Activated naive CD4-positive, alpha-beta T cell treated with anti-CD3 and anti-CD28 coated beads, Interleukin-2, amount 50 U/mL, for 24 hours (primary cell): ENCODE data around the gene PCDHB15.
"Not testable (repeated sequence)": the region's sequence is repeated elsewhere in the genome, so short reads cannot be mapped to it uniquely, and the experiment has no call there.

ENCODE experiments used
- H3K27ac Mint-ChIP-seq: one replicate; pipeline ENCODE4 v1.8.0; 2021; ENCODE audit warnings: mild to moderate bottlenecking, mixed read lengths
- H3K27me3 Mint-ChIP-seq: one replicate; pipeline ENCODE4 v1.8.0; 2021; ENCODE audit warnings: mixed read lengths
- H3K36me3 Mint-ChIP-seq: one replicate; pipeline ENCODE4 v1.8.0; 2021; ENCODE audit warnings: mixed read lengths
- H3K4me1 Mint-ChIP-seq: one replicate; pipeline ENCODE4 v1.8.0; 2021; ENCODE audit warnings: mixed read lengths
- H3K4me3 Mint-ChIP-seq: one replicate; pipeline ENCODE4 v1.8.0; 2021; ENCODE audit warnings: mild to moderate bottlenecking, mixed read lengths
- H3K9me3 Mint-ChIP-seq: one replicate; pipeline ENCODE4 v1.8.0; 2021; ENCODE audit warnings: mixed read lengths

Gene PCDHB15

DNA sequence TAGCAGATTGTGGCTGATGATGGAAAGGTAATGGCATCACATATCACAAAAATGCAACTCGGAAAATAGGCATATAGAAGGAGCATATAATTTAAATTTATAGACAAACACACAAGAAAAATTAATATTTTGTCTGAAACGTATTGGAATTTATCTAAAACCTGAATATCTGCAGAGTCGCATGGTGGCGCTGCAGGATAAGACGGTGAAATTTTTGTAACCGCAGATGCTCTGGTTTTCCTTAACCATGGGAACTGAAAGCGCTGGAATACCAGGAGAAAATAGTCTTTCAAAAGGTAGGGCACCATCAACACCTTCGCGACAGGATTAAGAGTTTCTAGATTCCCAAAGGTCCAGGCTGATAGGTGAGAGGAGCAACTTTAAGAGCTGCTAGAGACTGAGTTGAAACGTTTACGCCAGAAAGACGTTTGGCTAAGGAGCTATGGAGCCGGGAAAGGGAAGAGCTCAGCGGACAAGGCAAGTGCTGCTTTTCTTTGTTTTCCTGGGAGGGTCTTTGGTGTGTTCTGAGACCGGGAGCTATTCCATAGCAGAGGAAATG lies 11.0 kb upstream of the PCDHB15 start:
- peaks cover 31% of the 10 kb centered on the region for H3K27me3 Mint-ChIP-seq

DNA sequence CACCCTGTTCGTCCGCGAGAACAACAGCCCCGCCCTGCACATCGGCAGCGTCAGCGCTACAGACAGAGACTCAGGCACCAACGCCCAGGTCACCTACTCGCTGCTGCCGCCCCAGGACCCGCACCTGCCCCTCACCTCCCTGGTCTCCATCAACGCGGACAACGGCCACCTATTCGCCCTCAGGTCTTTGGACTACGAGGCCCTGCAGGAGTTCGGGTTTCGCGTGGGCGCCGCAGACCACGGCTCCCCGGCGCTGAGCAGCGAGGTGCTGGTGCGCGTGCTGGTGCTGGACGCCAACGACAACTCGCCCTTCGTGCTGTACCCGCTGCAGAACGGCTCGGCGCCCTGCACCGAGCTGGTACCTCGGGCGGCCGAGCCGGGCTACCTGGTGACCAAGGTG lies 9.3 kb upstream of the PCDHB15 start:
- not testable (repeated sequence) for H3K4me1 Mint-ChIP-seq, H3K4me3 Mint-ChIP-seq, H3K27ac Mint-ChIP-seq
- Mint-ChIP-seq H3K9me3 (peaks cover 50% of the 10 kb centered on the region), H3K27me3 (peaks cover 45% of the 10 kb centered on the region), H3K36me3 (peaks cover 12% of the 10 kb centered on the region)

More for the DNA sequence above, 11.0 kb upstream of the PCDHB15 start:
- no peaks in the 10 kb centered on the region for H3K4me1 Mint-ChIP-seq
- H3K27ac Mint-ChIP-seq = no peak overlapping the region
- peaks cover 39% of the 10 kb centered on the region for H3K9me3 Mint-ChIP-seq
- H3K4me3 Mint-ChIP-seq = no peak overlapping the region
- H3K36me3 Mint-ChIP-seq = peaks cover 7% of the 10 kb centered on the region

DNA sequence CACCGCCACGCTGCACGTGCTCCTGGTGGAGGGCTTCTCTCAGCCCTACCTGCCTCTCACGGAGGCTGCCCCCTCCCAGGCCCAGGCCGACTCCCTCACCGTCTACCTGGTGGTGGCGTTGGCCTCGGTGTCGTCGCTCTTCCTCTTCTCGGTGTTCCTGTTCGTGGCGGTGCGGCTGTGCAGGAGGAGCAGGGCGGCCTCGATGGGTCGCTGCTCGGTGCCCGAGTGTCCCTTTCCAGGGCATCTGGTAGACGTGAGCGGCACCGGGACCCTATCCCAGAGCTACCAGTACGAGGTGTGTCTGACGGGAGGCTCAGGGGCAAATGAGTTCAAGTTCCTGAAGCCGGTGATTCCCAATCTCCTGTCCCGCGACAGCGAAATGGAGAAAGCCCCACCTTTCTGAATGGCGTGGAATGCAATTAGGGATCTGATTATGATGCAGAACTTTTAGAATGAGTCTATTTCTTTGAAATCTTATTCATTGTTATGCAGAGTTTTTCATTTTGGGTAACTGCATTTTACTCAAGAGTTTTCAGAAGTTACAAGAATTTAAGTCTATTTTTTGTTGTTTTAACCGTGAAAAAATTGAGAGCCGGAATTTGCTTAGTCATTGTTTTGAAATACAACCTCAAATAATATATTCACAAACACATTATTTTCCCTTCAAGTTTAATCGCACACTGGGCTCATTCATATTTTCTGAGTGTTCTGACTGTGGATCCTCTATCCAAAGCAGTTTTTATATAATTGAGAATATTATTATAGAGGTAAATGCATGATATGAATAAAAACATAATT lies 8.5 kb upstream of the PCDHB15 start:
- Mint-ChIP-seq H3K9me3 (peaks cover 43% of the 10 kb centered on the region), H3K36me3 (peaks cover 12% of the 10 kb centered on the region), H3K27me3 (peaks cover 47% of the 10 kb centered on the region), H3K27ac (no peak overlapping the region), H3K4me3 (peak overlapping the region; percentile 61), H3K4me1 (no peaks in the 10 kb centered on the region)

DNA sequence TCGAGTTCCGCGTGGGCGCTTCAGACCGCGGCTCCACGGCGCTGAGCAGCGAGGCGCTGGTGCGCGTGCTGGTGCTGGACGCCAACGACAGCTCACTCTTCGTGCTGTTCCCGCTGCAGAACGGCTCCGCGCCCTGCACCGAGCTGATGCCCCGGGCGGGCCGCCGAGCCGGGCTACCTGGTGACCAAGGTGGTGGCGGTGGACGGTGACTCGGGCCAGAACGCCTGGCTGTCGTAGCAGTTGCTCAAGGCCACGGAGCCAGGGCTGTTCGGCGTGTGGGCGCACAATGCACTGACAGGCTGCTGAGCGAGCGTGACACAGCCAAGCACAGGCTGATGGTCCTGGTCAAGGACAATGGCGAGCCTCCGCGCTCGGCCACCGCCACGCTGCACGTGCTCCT lies 3.7 kb upstream of the PCDHB15 start:
- no peak overlapping the region for H3K4me3 Mint-ChIP-seq
- H3K36me3 Mint-ChIP-seq = peaks cover 25% of the 10 kb centered on the region
- H3K27ac Mint-ChIP-seq = no peak overlapping the region
- H3K27me3 Mint-ChIP-seq = peaks cover 48% of the 10 kb centered on the region
- peaks cover 39% of the 10 kb centered on the region for H3K9me3 Mint-ChIP-seq
- H3K4me1 Mint-ChIP-seq = no peaks in the 10 kb centered on the region

DNA sequence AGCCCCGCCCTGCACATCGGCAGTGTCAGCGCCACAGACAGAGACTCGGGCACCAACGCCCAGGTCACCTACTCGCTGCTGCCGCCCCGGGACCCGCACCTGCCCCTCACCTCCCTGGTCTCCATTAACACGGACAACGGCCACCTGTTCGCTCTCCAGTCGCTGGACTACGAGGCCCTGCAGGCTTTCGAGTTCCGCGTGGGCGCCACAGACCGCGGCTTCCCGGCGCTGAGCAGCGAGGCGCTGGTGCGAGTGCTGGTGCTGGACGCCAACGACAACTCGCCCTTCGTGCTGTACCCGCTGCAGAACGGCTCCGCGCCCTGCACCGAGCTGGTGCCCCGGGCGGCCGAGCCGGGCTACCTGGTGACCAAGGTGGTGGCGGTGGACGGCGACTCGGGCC lies 1.8 kb downstream of the PCDHB15 start:
- H3K27ac Mint-ChIP-seq, H3K4me3 Mint-ChIP-seq, H3K4me1 Mint-ChIP-seq: not testable (repeated sequence)
- H3K36me3 Mint-ChIP-seq = peaks cover 21% of the 10 kb centered on the region
- peaks cover 22% of the 10 kb centered on the region for H3K27me3 Mint-ChIP-seq
- H3K9me3 Mint-ChIP-seq = peaks cover 35% of the 10 kb centered on the region

DNA sequence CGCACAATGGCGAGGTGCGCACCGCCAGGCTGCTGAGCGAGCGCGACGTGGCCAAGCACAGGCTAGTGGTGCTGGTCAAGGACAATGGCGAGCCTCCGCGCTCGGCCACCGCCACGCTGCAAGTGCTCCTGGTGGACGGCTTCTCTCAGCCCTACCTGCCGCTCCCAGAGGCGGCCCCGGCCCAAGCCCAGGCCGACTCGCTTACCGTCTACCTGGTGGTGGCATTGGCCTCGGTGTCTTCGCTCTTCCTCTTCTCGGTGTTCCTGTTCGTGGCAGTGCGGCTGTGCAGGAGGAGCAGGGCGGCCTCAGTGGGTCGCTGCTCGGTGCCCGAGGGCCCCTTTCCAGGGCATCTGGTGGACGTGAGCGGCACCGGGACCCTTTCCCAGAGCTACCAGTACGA lies 2.2 kb downstream of the PCDHB15 start:
- Mint-ChIP-seq H3K9me3 (peaks cover 35% of the 10 kb centered on the region), H3K36me3 (peaks cover 20% of the 10 kb centered on the region), H3K27me3 (peaks cover 19% of the 10 kb centered on the region)
- H3K4me1 Mint-ChIP-seq, H3K27ac Mint-ChIP-seq, H3K4me3 Mint-ChIP-seq: not testable (repeated sequence)

DNA sequence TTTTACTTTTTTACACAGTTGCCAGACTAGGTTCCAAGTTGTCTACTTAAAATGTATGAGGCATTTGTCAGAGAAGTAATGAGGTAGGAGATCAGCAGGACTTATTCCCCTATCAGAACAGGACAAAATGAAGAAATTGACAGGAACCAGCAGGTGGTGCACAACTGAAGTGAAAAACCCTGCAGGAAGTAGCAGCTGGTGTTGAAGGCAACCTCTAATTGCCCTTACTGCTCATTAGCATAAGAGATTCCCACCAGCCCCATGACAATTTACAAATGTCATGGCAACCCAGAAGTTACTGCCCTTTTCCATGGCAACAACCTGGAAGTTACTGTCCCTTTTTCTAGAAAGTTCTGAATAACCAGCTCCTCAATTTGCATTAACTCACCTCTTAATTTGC lies 5.4 kb downstream of the PCDHB15 start:
- peaks cover 5% of the 10 kb centered on the region for H3K27me3 Mint-ChIP-seq
- peaks cover 16% of the 10 kb centered on the region for H3K36me3 Mint-ChIP-seq
- H3K9me3 Mint-ChIP-seq = peaks cover 24% of the 10 kb centered on the region
- H3K4me1 Mint-ChIP-seq = no peaks in the 10 kb centered on the region
- H3K27ac Mint-ChIP-seq = no peak overlapping the region
- no peak overlapping the region for H3K4me3 Mint-ChIP-seq

DNA sequence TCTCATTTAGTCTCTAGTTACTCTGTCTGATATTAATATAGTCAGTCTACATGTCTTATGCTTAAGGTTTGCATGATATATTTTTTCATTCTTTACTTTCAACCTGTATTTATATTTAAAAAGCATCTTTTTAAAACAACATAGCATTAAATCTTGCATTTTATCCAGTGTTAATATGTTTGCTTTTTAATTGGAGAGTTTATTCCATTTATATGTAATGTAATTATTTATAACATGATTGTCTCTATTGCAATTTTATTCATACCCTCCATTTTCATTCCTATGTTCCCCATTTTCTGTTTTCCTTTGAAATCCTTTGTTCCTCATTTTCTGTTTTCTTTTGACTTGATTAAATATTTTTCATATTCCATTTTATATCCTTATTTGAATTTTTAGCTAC lies 13.3 kb downstream of the PCDHB15 start:
- Mint-ChIP-seq H3K27ac (no peak overlapping the region), H3K9me3 (peaks cover 14% of the 10 kb centered on the region), H3K36me3 (peaks cover 26% of the 10 kb centered on the region), H3K4me3 (no peak overlapping the region), H3K27me3 (no peaks in the 10 kb centered on the region), H3K4me1 (no peaks in the 10 kb centered on the region)

DNA sequence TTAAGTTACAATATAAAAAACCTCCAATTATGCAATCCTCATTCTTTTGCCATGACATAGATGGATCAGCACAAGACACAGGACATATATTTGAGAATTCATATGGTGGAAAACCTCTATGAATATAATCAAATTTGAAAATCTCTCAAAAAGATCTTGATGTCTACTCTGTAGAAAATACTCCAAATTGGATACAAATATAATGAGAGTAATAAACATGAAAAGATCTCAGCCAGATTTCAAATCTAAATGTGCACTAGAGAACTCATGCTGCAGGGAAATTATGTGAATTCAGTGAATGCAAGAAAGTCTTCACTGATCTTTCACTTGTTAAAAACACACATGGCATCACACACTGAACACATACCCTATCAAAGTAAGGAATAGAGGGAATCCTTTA lies 13.8 kb downstream of the PCDHB15 start:
- peaks cover 27% of the 10 kb centered on the region for H3K36me3 Mint-ChIP-seq
- H3K9me3 Mint-ChIP-seq = peaks cover 14% of the 10 kb centered on the region
- no peaks in the 10 kb centered on the region for H3K27me3 Mint-ChIP-seq
- H3K27ac Mint-ChIP-seq = no peak overlapping the region
- H3K4me1 Mint-ChIP-seq = no peaks in the 10 kb centered on the region
- no peak overlapping the region for H3K4me3 Mint-ChIP-seq

DNA sequence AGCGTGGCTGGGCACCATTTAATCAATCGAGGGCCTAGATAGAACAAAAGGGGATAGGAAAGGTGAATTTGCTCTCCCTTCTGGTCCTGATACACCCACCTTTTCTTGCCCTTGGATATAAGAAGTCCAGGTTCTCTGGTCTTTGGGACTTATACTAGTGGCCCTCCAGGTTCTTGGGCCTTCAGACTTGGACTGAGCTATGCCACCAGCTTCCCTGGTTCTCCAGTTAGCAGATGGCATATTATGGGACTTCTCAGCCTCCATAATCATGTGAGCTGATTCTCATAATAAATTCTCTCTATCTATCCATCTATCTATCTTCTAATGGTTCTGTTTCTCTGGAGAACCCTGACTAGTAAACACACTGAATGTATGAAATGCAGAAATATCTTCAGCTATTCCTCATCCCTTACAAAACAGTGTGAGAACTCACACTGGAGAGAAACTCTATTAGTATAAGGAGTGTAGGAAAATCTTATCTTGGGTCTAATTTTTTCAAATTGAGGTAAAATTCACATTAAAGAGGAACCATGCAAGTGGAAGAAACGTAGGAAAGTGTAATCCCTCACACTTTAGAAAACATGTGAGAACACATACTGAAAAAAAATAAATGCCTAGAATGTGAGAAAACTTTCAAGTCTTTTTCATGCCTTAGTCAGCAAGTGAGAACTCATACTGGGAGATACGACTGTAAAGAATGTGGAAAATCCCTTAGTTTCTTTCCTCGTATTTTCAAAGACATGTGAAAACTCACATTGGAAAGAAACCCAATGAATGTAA lies 15.5 kb downstream of the PCDHB15 start:
- Mint-ChIP-seq H3K9me3 (peaks cover 13% of the 10 kb centered on the region), H3K4me1 (no peaks in the 10 kb centered on the region), H3K27ac (no peak overlapping the region), H3K4me3 (no peak overlapping the region), H3K27me3 (no peaks in the 10 kb centered on the region), H3K36me3 (peaks cover 32% of the 10 kb centered on the region)

DNA sequence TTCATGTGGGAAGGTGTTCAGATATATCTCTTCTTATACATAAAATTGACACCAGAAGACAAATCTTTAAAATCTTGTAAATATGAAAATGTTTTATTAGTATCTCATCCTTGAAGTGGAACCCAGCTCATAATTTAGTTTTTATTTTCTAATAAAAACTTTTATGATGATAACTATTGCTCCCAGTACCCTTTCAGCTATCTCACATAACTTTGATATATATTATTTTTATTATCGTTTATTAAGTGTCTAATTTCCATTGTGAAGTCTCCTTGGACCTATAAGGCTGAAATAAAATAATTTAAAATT lies 16.0 kb downstream of the PCDHB15 start:
- H3K27ac Mint-ChIP-seq = no peak overlapping the region
- no peaks in the 10 kb centered on the region for H3K27me3 Mint-ChIP-seq
- H3K9me3 Mint-ChIP-seq = peaks cover 15% of the 10 kb centered on the region
- H3K4me3 Mint-ChIP-seq = no peak overlapping the region
- peaks cover 36% of the 10 kb centered on the region for H3K36me3 Mint-ChIP-seq
- H3K4me1 Mint-ChIP-seq = no peaks in the 10 kb centered on the region

DNA sequence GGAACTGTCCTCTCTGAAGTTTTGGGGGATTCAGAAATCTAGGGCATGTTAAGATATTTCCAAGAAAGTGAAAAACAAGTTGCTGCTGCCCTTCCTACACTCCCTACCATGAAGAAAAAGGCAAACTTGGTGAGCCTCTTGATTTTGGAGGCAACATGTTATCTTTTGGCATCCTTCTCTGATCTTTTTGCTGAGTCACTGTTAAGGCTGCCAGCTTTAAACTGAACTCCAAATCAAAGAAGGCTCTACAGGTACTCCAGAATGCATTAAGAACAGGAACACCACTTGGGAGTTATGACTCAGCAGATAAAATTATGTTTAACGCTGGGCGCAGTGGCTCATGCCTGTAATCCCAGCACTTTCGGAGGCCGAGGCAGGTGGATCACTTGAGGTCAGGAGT lies 24.0 kb downstream of the PCDHB15 start:
- Mint-ChIP-seq H3K4me1 (no peaks in the 10 kb centered on the region), H3K9me3 (peaks cover 36% of the 10 kb centered on the region), H3K27me3 (no peaks in the 10 kb centered on the region), H3K27ac (no peak overlapping the region), H3K36me3 (peaks cover 38% of the 10 kb centered on the region), H3K4me3 (no peak overlapping the region)

DNA sequence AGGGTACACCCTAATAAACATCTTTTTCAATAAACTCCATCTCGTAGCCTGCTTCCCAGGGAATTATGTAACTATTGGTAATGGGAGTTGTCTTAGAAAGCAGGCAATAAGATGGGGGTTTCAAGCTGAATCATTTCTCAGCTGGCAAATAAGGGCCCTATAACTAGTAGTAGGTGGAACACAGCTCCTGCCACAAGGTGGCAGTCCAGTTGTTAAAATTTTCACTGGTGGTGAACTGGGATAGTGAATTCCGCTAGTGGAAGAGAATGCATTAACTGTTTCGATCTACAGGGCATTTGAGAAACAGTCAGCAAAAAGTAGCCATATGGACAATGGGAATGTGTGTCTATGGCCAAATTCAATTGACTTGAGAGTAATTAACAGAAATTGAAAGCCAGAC lies 27.7 kb downstream of the PCDHB15 start:
- H3K9me3 Mint-ChIP-seq = peaks cover 29% of the 10 kb centered on the region
- H3K36me3 Mint-ChIP-seq = peaks cover 20% of the 10 kb centered on the region
- H3K4me3 Mint-ChIP-seq = no peak overlapping the region
- no peaks in the 10 kb centered on the region for H3K27me3 Mint-ChIP-seq
- no peaks in the 10 kb centered on the region for H3K4me1 Mint-ChIP-seq
- no peak overlapping the region for H3K27ac Mint-ChIP-seq

DNA sequence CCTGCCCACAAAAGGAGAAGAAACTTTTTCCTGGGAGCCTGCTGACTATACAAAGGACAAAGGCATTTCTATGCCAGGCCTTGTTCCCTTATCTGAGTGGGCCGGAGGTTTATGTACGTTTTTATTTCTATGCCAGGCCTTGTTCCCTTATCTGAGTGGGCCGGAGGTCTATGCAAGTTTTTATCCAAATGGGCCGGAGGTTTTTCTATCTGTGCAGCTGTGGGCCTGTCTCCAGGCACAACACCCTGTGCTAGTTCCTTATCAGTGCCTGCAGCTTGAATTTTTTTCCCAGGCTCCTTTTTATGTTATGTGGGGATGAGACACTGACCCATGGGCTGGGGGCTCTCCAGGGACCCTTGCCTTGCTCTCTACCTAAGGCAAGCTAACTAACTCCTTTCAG lies 53.2 kb downstream of the PCDHB15 start:
- Mint-ChIP-seq H3K27ac (no peak overlapping the region), H3K36me3 (peaks cover 46% of the 10 kb centered on the region), H3K4me1 (no peaks in the 10 kb centered on the region), H3K9me3 (peaks cover 29% of the 10 kb centered on the region), H3K27me3 (no peaks in the 10 kb centered on the region), H3K4me3 (no peak overlapping the region)
